MCF 10A (cell line): ENCODE data around the gene CDKL4. TPM values are rescaled to one million over a fixed set of nuclear protein-coding genes. Genes with fewer than 3 reads are reported as not detected.

ENCODE experiments used
- BruUV-seq: library from RNA; stranded (reverse); fragments of 400-500 nt; replicated peaks from 2 replicates; lab custom pipeline; 2021; lab: Mats Ljungman, UMichigan
- CTCF ChIA-PET: fragments of 300-600 bp; sonication (Branson Sonifier 250); formaldehyde crosslinking; extraction: SDS; loops from one replicate; lab custom pipeline; 2021; ENCODE audit warnings: antibody characterized with exemption, inconsistent platforms; lab: Yijun Ruan, JAX
- POLR2A ChIA-PET: fragments of 300-600, 350-650 bp; sonication (Branson Sonifier 250); formaldehyde crosslinking; extraction: SDS; loops from one replicate; lab custom pipeline; 2020; ENCODE audit warnings: antibody characterized with exemption, inconsistent platforms; lab: Yijun Ruan, JAX
- DNase-seq: peaks from one replicate; pipeline ENCODE4 v3.0.0-alpha.2; 2018; ENCODE audit not compliant: unreplicated experiment
- H3K27ac Mint-ChIP-seq: one replicate; pipeline ENCODE4 v1.8.0; 2022; ENCODE audit warnings: mild to moderate bottlenecking, low read depth, mixed read lengths; ENCODE audit not compliant: unreplicated experiment
- H3K27me3 Mint-ChIP-seq: one replicate; pipeline ENCODE4 v1.8.0; 2022; ENCODE audit warnings: mixed read lengths; ENCODE audit not compliant: insufficient read depth, unreplicated experiment
- H3K36me3 Mint-ChIP-seq: one replicate; pipeline ENCODE4 v1.8.0; 2022; ENCODE audit warnings: mild to moderate bottlenecking, moderate library complexity, mixed read lengths; ENCODE audit not compliant: insufficient read depth, unreplicated experiment
- H3K4me1 Mint-ChIP-seq: one replicate; pipeline ENCODE4 v1.8.0; 2022; ENCODE audit warnings: mixed read lengths; ENCODE audit not compliant: insufficient read depth, unreplicated experiment
- H3K4me3 Mint-ChIP-seq: one replicate; pipeline ENCODE4 v1.8.0; 2022; ENCODE audit warnings: mild to moderate bottlenecking, moderate library complexity, mixed read lengths; ENCODE audit not compliant: unreplicated experiment
- H3K9me3 Mint-ChIP-seq: one replicate; pipeline ENCODE4 v1.8.0; 2022; ENCODE audit warnings: mixed read lengths; ENCODE audit not compliant: unreplicated experiment
- CTCF ChIP-seq: fragments of 200-600 bp; IDR thresholded peaks from one replicate; pipeline ENCODE4 v1.8.0; 2022; ENCODE audit warnings: antibody characterized with exemption, mild to moderate bottlenecking; ENCODE audit not compliant: unreplicated experiment
- intact Hi-C: fragments of 100-400 bp; cut with micrococcal nuclease; formaldehyde crosslinking; loops from 2 replicates; pipeline ENCODE4 v1.14.1; 2022
- total RNA-seq: library from RNA; stranded (reverse); gene quantifications from 2 replicates; pipeline ENCODE4 v1.2.3, GENCODE V29; 2022

CDKL4 gene
- total RNA-seq, 1 experiment from 2014 or later, result not detected

GRCh38 chr2:39179974-39180960, 63.5 kb downstream of the CDKL4 start:
- DNase-seq, result no peak
- H3K27ac Mint-ChIP-seq, result no peak overlapping the region
- intact Hi-C loops, result no loop called here
- no peaks in the 10 kb centered on the region for H3K9me3 Mint-ChIP-seq
- no peak for TF ChIP-seq CTCF
- peaks cover 4% of the 10 kb centered on the region for H3K36me3 Mint-ChIP-seq
- POLR2A ChIA-PET, result no interaction called here
- BruUV-seq, result no TSS peak
- CTCF ChIA-PET, result no interaction called here
- no peaks in the 10 kb centered on the region for H3K27me3 Mint-ChIP-seq
- no peak overlapping the region for H3K4me3 Mint-ChIP-seq
- H3K4me1 Mint-ChIP-seq, result peaks cover 1% of the 10 kb centered on the region

- Mint-ChIP-seq H3K36me3 (peaks cover 4% of the 10 kb centered on the region), H3K4me3 (no peak overlapping the region), H3K27ac (no peak overlapping the region), H3K27me3 (no peaks in the 10 kb centered on the region), H3K4me1 (peaks cover 5% of the 10 kb centered on the region), H3K9me3 (no peaks in the 10 kb centered on the region)
- BruUV-seq, result no TSS peak
- intact Hi-C loops, result no loop called here
- ChIA-PET POLR2A (no interaction called here), CTCF (no interaction called here)
- TF ChIP-seq CTCF, result no peak
- no peak for DNase-seq
These were observed 65.0 kb downstream of the CDKL4 start for GRCh38 chr2:39178756-39179155.

- Mint-ChIP-seq H3K4me3 (no peak overlapping the region), H3K36me3 (peaks cover 4% of the 10 kb centered on the region), H3K4me1 (peaks cover 5% of the 10 kb centered on the region), H3K27ac (no peak overlapping the region), H3K9me3 (no peaks in the 10 kb centered on the region), H3K27me3 (no peaks in the 10 kb centered on the region)
- POLR2A ChIA-PET, result interaction anchor here (0.8 kb wide), 1 partner anchor 22 kb away, joined by 3 read pairs; no protein-coding TSS in a partner anchor
- TF ChIP-seq CTCF, result no peak
- intact Hi-C loops, result no loop called here
- DNase-seq, result no peak
- BruUV-seq, result no TSS peak
- CTCF ChIA-PET, result interaction anchor here (0.7 to 0.9 kb wide), 2 partner anchors 9 to 35 kb away, joined by 3 read pairs; no protein-coding TSS in a partner anchor
These were observed 66.8 kb downstream of the CDKL4 start for GRCh38 chr2:39176997-39177396.
